GM23338 (cell line): Measurements from ENCODE around the gene GP1BB.
A peak's percentile ranks its signal among the peaks of the same experiment; 100 is the strongest.

ENCODE experiments used
- CREB1 ChIP-seq: fragments of 250-450 bp; sonication (Bioruptor Pico); IDR thresholded peaks from 2 replicates; pipeline ENCODE4 v1.5.0; 2020; ENCODE audit warnings: low read depth, mild to moderate bottlenecking, moderate library complexity
- CTCF ChIP-seq, 2 experiments: fragments of 200-600 bp in 1 of 2; sonication (generic) in 1 of 2; conservative IDR thresholded peaks; 2 replicates each; pipeline versions ENCODE4 v1.5.1 to v1.6.1; 2016 to 2017; ENCODE audit warnings: antibody characterized with exemption in 2 of 2, low read depth in 2 of 2, mild to moderate bottlenecking in 2 of 2, moderate library complexity in 1 of 2
- EZH2 ChIP-seq: fragments of 200-600 bp; sonication (generic); IDR thresholded peaks from one replicate; pipeline ENCODE4 v1.8.0; 2017; ENCODE audit warnings: antibody characterized with exemption, mild to moderate bottlenecking, low read depth; ENCODE audit not compliant: unreplicated experiment
- EZH2phosphoT487 ChIP-seq: fragments of 200-600 bp; sonication (generic); IDR thresholded peaks from one replicate; pipeline ENCODE4 v1.8.1; 2018; ENCODE audit warnings: antibody characterized with exemption; ENCODE audit not compliant: unreplicated experiment
- POLR2AphosphoS5 ChIP-seq: IDR thresholded peaks from 2 replicates; pipeline ENCODE4 v1.6.1; 2016; ENCODE audit warnings: antibody characterized with exemption, low read depth
- REST ChIP-seq: IDR thresholded peaks from one replicate; pipeline ENCODE4 v1.6.1; 2018; ENCODE audit warnings: antibody characterized with exemption; ENCODE audit not compliant: unreplicated experiment
- STAT1 ChIP-seq: IDR thresholded peaks from one replicate; pipeline ENCODE4 v1.6.1; 2016; ENCODE audit warnings: antibody characterized with exemption; ENCODE audit not compliant: unreplicated experiment
- ZNF462 ChIP-seq: fragments of 250-450 bp; sonication (Bioruptor Pico); IDR thresholded peaks from 2 replicates; pipeline ENCODE4 v1.5.0; 2020; ENCODE audit warnings: mild to moderate bottlenecking, moderate library complexity

- TF ChIP-seq REST: no peak
- TF ChIP-seq CTCF (conservative IDR thresholded peaks at IDR 0.05; ENCODE audit: low read depth in 2 of 2): no peak
- TF ChIP-seq EZH2: peak; percentile 99
- peak; percentile 55 for TF ChIP-seq EZH2phosphoT487
- TF ChIP-seq CREB1: no peak
- TF ChIP-seq POLR2AphosphoS5: no peak
- no peak for TF ChIP-seq STAT1
- TF ChIP-seq ZNF462 (CRISPR knock-in tag): no peak
Measured at GRCh38 chr22:19755722-19756287, 32.5 kb downstream of the GP1BB start.
